GM12878 (cell line): ENCODE measurements around the gene TMEM132D. TPM values are rescaled to one million over a fixed set of nuclear protein-coding genes. Genes with fewer than 3 reads are reported as not detected.

Experiments used
- ATAC-seq: fragments of 200-7000 bp; cut with Tn5 transposase; 3 replicates; pipeline ENCODE4 v1.9.1; 2020; ENCODE audit warnings: mild to moderate bottlenecking, moderate library complexity
- BruUV-seq: library from RNA; stranded (reverse); fragments of 400-500 nt; replicated peaks from 2 replicates; lab custom pipeline; 2021; lab: Mats Ljungman, UMichigan
- CTCF ChIA-PET: fragments of 300-600 bp; sonication (Branson Sonifier 250); formaldehyde crosslinking; extraction: SDS; loops from one replicate; lab custom pipeline; 2021; ENCODE audit warnings: inconsistent platforms; lab: Yijun Ruan, JAX
- POLR2A ChIA-PET: fragments of 350-600 bp; formaldehyde crosslinking; extraction: SDS; loops from one replicate; lab custom pipeline; 2021; ENCODE audit warnings: inconsistent platforms; lab: Charles Lee
- RAD21 ChIA-PET: fragments of 300-600 bp; sonication (Branson Sonifier 250); formaldehyde crosslinking; loops from one replicate; lab custom pipeline; 2023; ENCODE audit warnings: antibody characterized with exemption; ENCODE audit not compliant: unreplicated experiment; lab: Charles Lee
- SMC1A ChIA-PET: fragments of 300-600 bp; sonication (Branson Sonifier 250); formaldehyde crosslinking; loops from one replicate; lab custom pipeline; 2023; ENCODE audit not compliant: unreplicated experiment, uncharacterized antibody; lab: Charles Lee
- DNase-seq: peaks from one replicate; pipeline ENCODE4 v3.0.0-alpha.2; 2011; ENCODE audit warnings: low read depth, low spot score
- FAIRE-seq: peaks from 3 replicates; lab custom pipeline; 2011; peaks lifted over from hg19 to GRCh38; lab: Jason Lieb, UNC
- H2AFZ ChIP-seq: 2 replicates; pipeline ENCODE4 v1.6.0; 2011; ENCODE audit warnings: low read depth, low read length, control low read depth; ENCODE audit not compliant: control insufficient read depth
- H3K27ac ChIP-seq: 2 replicates; pipeline ENCODE4 v1.5.1; 2011; ENCODE audit warnings: control low read depth; ENCODE audit not compliant: control insufficient read depth, insufficient read depth
- H3K27me3 ChIP-seq, 2 experiments: replicated peaks in 1 of 2; 2 replicates each; pipeline versions ENCODE4 v1.6.0 to v1.6.1; 2011; ENCODE audit warnings: low read length in 1 of 2; ENCODE audit not compliant: control insufficient read depth in 2 of 2, insufficient read depth in 2 of 2
- H3K36me3 ChIP-seq, 2 experiments: 2 replicates each; pipeline ENCODE4 v1.5.1; 2011; ENCODE audit warnings: low read length in 1 of 2; ENCODE audit not compliant: control insufficient read depth in 2 of 2, insufficient read depth in 2 of 2
- H3K4me1 ChIP-seq: 2 replicates; pipeline ENCODE4 v1.6.1; 2011; ENCODE audit warnings: mild to moderate bottlenecking, low read length, moderate library complexity, mixed read lengths; ENCODE audit not compliant: control insufficient read depth, insufficient read depth
- H3K4me2 ChIP-seq: 2 replicates; pipeline ENCODE4 v1.6.0; 2011; ENCODE audit warnings: control low read depth; ENCODE audit not compliant: control insufficient read depth, insufficient read depth
- H3K4me3 ChIP-seq: fragments of 200-600 bp; sonication (generic); 2 replicates; pipeline ENCODE4 v1.5.1; 2016
- H3K79me2 ChIP-seq: 2 replicates; pipeline ENCODE4 v1.6.0; 2011; ENCODE audit warnings: low read length; ENCODE audit not compliant: control insufficient read depth, insufficient read depth
- H3K9ac ChIP-seq: 2 replicates; pipeline ENCODE4 v1.8.0; 2011; ENCODE audit warnings: low read length, control low read depth, mixed read lengths; ENCODE audit not compliant: control insufficient read depth, insufficient read depth
- H3K9me3 ChIP-seq: replicated peaks from 3 replicates; pipeline ENCODE4 v1.5.1; 2011; ENCODE audit warnings: mild to moderate bottlenecking, low read length; ENCODE audit not compliant: control insufficient read depth, insufficient read depth
- H4K20me1 ChIP-seq: 2 replicates; pipeline ENCODE4 v1.6.0; 2011; ENCODE audit not compliant: control insufficient read depth, insufficient read depth
- ATF3 ChIP-seq: IDR thresholded peaks from 2 replicates; pipeline ENCODE4 v1.6.1; 2011; ENCODE audit warnings: low read depth, mild to moderate bottlenecking, low read length, moderate library complexity, borderline replicate concordance; ENCODE audit errors: extremely low read depth
- GABPA ChIP-seq: IDR thresholded peaks from 2 replicates; pipeline ENCODE4 v1.6.1; 2014; ENCODE audit warnings: antibody characterized with exemption, low read depth, mild to moderate bottlenecking, inconsistent platforms
- NFIC ChIP-seq: IDR thresholded peaks from 2 replicates; pipeline ENCODE4 v1.6.1; 2012; ENCODE audit warnings: low read depth, mild to moderate bottlenecking, inconsistent platforms, low read length, moderate library complexity
- RAD21 ChIP-seq: IDR thresholded peaks from 2 replicates; pipeline ENCODE4 v1.6.1; 2011; ENCODE audit warnings: mild to moderate bottlenecking, low read depth, low read length, moderate library complexity; ENCODE audit not compliant: insufficient read depth
- SPI1 ChIP-seq: IDR thresholded peaks from 2 replicates; pipeline ENCODE4 v1.6.1; 2011; ENCODE audit warnings: low read depth, mild to moderate bottlenecking, low read length, moderate library complexity, borderline replicate concordance; ENCODE audit not compliant: insufficient read depth
- WGBS: methylation state at CpG from one replicate; pipeline ENCODE4 v1.1.6; 2016; ENCODE audit warnings: low lambda C conversion rate; ENCODE audit not compliant: insufficient replicate concordance, insufficient coverage; ENCODE audit errors: missing lambda C conversion rate; 5-methylcytosine and 5-hydroxymethylcytosine counted together
- in situ Hi-C: fragments of 300-500 bp; cut with MboI; formaldehyde crosslinking; loops from 9 replicates; pipeline ENCODE4 v1.14.3; 2018; ENCODE audit warnings: mixed read lengths
- intact Hi-C: fragments of 100-400 bp; cut with micrococcal nuclease; formaldehyde crosslinking; loops from one replicate; pipeline ENCODE4 v1.14.2; 2022; ENCODE audit not compliant: unreplicated experiment
- polyA plus RNA-seq, 11 experiments: library from polyadenylated mRNA; depleted of rRNA in 4 of 11; unstranded in 6 of 11; stranded (reverse) in 5 of 11; fragments of >200 nt; fragmentation: Nextera tagmentation in 4 of 11; fragmentation: Illumina TruSeq in 1 of 11; extraction: Ambion mirVana in 4 of 11; extraction: Trizol in 1 of 11; gene quantifications; 1 replicate in 1 of 11; 2 replicates in 10 of 11; pipeline versions ENCODE4 v1.2.1 to v1.2.3, GENCODE V29; 2011 to 2016; ENCODE audit warnings: inconsistent platforms in 2 of 11, missing spikeins in 2 of 11, low read depth in 1 of 11
- total RNA-seq, 4 experiments: library from RNA; depleted of rRNA in 3 of 4; stranded (reverse); fragments of >200 nt in 3 of 4; fragmentation: Illumina TruSeq in 1 of 4; extraction: Trizol in 1 of 4; gene quantifications; 2 replicates each; pipeline versions ENCODE4 v1.2.1 to v1.2.3, GENCODE V29; 2013 to 2021
- TF ChIP-seq, protein P1 (sequence below): fragments of 450-650 bp; IDR thresholded peaks from 2 replicates; pipeline ENCODE4 v1.6.1; 2017; ENCODE audit warnings: borderline replicate concordance

The TMEM132D gene
- total and polyA plus RNA-seq, 10 of the 15 experiments (the other 5 are each of a cell fraction or from before 2014, with no cell fraction given), result under 0.01 to 0.12 (median 0.02) TPM; not detected in 3

- Histone ChIP-seq H4K20me1 (no peaks in the 10 kb centered on the region), H3K9ac (no peak overlapping the region), H3K4me2 (no peak overlapping the region), H3K27me3 (no peaks in the 10 kb centered on the region), H3K36me3 (no peaks in the 10 kb centered on the region), H3K4me3 (no peak overlapping the region), H3K27ac (no peak overlapping the region), H3K4me1 (no peaks in the 10 kb centered on the region), H3K9me3 (no peaks in the 10 kb centered on the region), H2AFZ (no peak overlapping the region), H3K79me2 (no peaks in the 10 kb centered on the region)
- WGBS, result 26% methylated on average over 10 of the region's 10 CpGs
- RAD21 ChIA-PET, result no interaction called here
- ATAC-seq (no peak), DNase-seq (no peak), FAIRE-seq (no peak)
- CTCF ChIA-PET, result interaction anchor here (0.6 to 1.5 kb wide), 2 partner anchors 134 to 304 kb away, joined by 3 to 4 read pairs; no protein-coding TSS in a partner anchor
- in situ Hi-C loops (no loop called here), intact Hi-C loops (no loop called here)
- BruUV-seq, result no TSS peak
- POLR2A ChIA-PET, result no interaction called here
- TF ChIP-seq RAD21 (no peak), SPI1 (no peak), NFIC (no peak), ATF3 (no peak), GABPA (no peak)
- TF ChIP-seq, protein P1, sequence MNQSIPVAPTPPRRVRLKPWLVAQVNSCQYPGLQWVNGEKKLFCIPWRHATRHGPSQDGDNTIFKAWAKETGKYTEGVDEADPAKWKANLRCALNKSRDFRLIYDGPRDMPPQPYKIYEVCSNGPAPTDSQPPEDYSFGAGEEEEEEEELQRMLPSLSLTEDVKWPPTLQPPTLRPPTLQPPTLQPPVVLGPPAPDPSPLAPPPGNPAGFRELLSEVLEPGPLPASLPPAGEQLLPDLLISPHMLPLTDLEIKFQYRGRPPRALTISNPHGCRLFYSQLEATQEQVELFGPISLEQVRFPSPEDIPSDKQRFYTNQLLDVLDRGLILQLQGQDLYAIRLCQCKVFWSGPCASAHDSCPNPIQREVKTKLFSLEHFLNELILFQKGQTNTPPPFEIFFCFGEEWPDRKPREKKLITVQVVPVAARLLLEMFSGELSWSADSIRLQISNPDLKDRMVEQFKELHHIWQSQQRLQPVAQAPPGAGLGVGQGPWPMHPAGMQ, result no peak
- SMC1A ChIA-PET, result no interaction called here
These were observed 126.7 kb downstream of the TMEM132D start for GRCh38 chr12:129776977-129777667.
